BJ (cell line): Measurements from ENCODE around the gene RINT1. TPM values are rescaled to one million over a fixed set of nuclear protein-coding genes. Genes with fewer than 3 reads are reported as not detected.

Experiments
- CTCF ChIA-PET: fragments of 350-600 bp; formaldehyde crosslinking; extraction: SDS; loops from one replicate; lab custom pipeline; 2021; ENCODE audit warnings: antibody characterized with exemption, inconsistent platforms; lab: Yijun Ruan, JAX
- POLR2A ChIA-PET: fragments of 300-600 bp; sonication (Branson Sonifier 250); formaldehyde crosslinking; extraction: SDS; loops from one replicate; lab custom pipeline; 2021; ENCODE audit warnings: antibody characterized with exemption; lab: Charles Lee
- DNase-seq: peaks from one replicate; pipeline ENCODE4 v3.0.0-alpha.2; 2011; ENCODE audit warnings: low read depth
- H3K27me3 ChIP-seq: 2 replicates; pipeline ENCODE4 v1.6.0; 2011; ENCODE audit warnings: low read length; ENCODE audit not compliant: control insufficient read depth, insufficient read depth
- H3K36me3 ChIP-seq: 2 replicates; pipeline ENCODE4 v1.5.1; 2011; ENCODE audit warnings: low read length; ENCODE audit not compliant: control insufficient read depth, insufficient read depth
- H3K4me3 ChIP-seq: 2 replicates; pipeline ENCODE4 v1.5.1; 2011; ENCODE audit warnings: low read depth, mild to moderate bottlenecking, control low read depth, low read length
- polyA minus RNA-seq: library from RNA; depleted of rRNA, polyadenylated mRNA; stranded (reverse); fragments of >200 nt; gene quantifications from 2 replicates; pipeline ENCODE4 v1.2.3, GENCODE V29; 2011; rRNA and poly(A)+ RNA removed
- polyA plus RNA-seq: library from polyadenylated mRNA; depleted of rRNA; stranded (reverse); fragments of >200 nt; gene quantifications from 2 replicates; pipeline ENCODE4 v1.2.3, GENCODE V29; 2011; rRNA removed
- TF ChIP-seq, protein P1 (sequence below): IDR thresholded peaks from 2 replicates; pipeline ENCODE4 v1.5.1; 2011; ENCODE audit warnings: low read depth, mild to moderate bottlenecking, control low read depth, inconsistent platforms, low read length, moderate library complexity; ENCODE audit not compliant: insufficient read depth

The RINT1 gene
- 11.0 and 19.8 TPM in 2 replicates for polyA plus RNA-seq
- 9.8 and 12.0 TPM in 2 replicates for polyA minus RNA-seq

DNA sequence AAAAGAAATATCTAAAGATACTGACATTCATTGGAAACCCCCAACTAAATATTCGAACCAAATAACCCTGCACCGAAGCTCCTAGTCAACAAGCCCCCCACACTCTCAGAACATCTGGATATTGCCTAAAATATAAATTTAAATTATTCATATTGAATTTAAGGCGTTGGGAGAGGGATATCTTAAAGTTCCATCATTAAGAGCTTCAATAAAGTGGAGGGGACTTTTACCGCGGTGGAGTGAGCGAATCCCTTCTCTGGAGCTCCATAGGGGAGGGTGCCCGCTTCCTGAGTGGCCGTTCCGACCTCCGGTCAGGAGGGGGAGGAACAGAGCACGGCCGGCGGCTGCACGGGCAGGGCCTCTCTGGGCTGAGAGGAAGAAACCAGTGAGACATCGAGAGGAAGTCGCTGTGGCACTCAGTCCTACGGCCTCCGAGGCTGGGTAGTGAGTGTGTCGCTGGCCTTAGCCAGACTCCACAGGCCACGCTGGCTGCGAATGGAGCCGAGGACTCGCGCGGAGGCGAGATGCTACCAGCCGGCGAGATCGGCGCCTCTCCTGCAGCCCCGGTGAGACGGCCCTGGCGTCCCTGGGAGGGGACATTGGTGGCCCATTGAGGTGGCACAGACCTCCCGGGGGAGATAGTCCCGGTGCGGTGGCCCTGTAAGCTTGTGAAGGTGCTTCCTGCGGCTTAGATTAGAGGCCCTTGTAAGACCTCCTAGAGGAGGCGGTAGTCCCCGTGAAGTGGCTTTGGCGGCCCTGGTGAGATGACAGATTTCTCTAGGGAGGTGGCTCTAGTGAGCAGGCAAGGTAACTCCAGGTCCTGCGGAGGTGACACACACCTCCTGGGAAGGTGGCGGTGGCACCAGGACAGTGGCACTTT, at the start of gene RINT1:
Gene RINT1 (plus strand): TSS at position 410 of the 880 bp plus-strand sequence. CDS start 115 bp downstream, at position 525.
- peak; percentile 46 for DNase-seq
- TF ChIP-seq, protein P1, sequence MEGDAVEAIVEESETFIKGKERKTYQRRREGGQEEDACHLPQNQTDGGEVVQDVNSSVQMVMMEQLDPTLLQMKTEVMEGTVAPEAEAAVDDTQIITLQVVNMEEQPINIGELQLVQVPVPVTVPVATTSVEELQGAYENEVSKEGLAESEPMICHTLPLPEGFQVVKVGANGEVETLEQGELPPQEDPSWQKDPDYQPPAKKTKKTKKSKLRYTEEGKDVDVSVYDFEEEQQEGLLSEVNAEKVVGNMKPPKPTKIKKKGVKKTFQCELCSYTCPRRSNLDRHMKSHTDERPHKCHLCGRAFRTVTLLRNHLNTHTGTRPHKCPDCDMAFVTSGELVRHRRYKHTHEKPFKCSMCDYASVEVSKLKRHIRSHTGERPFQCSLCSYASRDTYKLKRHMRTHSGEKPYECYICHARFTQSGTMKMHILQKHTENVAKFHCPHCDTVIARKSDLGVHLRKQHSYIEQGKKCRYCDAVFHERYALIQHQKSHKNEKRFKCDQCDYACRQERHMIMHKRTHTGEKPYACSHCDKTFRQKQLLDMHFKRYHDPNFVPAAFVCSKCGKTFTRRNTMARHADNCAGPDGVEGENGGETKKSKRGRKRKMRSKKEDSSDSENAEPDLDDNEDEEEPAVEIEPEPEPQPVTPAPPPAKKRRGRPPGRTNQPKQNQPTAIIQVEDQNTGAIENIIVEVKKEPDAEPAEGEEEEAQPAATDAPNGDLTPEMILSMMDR, result peak; percentile 85
- Histone ChIP-seq H3K36me3 (no peaks in the 10 kb centered on the region; the same call in 1 of the 2 replicates), H3K4me3 (peak within 1 kb of the TSS; percentile 86), H3K27me3 (no peaks in the 10 kb centered on the region)
- CTCF ChIA-PET, result interaction anchor here (0.6 to 1.4 kb wide), 11 partner anchors 8 to 130 kb away, joined by 3 to 6 read pairs (median 3); no protein-coding TSS in a partner anchor
- POLR2A ChIA-PET, result interaction anchor here (0.5 to 0.7 kb wide), 4 partner anchors 13 to 491 kb away, joined by 3 to 8 read pairs (median 4); no protein-coding TSS in a partner anchor

DNA sequence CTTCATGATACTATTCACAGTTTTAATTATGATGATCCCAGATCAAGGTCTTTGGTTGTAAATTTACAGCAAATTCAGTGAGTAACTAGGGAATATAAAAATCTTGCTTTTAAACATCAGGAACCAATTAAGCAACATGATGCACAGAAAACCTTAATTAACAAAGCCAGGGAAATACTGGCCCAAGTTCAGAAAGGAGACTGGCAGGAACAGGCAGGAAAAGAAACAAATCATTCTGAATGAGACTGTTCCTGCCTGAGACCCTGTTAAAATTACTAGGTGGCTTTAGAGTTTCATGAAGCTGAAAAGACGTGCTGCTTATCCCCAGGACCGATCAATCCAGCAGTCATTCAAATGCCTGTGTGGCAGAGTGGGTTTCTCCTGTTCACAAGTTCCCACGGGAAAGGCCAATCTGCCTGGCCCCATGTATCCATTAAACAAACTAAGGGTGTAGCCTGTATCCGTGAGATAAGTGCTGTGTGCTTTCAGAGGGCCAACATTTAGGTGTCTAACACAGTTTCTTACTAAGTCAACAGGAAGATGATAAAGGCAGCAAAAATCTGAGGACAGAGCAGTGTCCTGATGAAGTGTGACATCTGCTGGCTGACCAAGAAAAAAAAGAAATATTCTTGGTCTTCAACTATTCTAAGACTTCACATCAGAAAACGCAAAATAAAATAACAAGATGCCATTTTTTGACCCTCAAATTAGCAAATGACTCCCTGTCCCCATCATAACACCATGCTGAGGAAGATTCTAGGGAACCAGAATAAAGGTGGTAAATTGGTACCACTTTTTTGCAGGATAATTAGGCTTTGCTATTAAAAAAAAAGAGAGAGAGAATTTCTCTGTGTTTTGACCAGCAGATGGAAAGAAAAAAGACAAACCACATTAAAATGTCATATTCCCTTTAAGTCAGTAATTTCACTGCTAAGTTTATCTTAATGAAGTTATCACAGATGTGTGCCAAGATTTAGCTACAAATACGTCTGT, 44.1 kb upstream of the RINT1 start:
- ChIA-PET POLR2A (no interaction called here), CTCF (interaction anchor here (0.6 to 4.2 kb wide), 9 partner anchors 23 to 535 kb away, joined by 3 to 26 read pairs (median 4); no protein-coding TSS in a partner anchor)
- no peaks in the 10 kb centered on the region; the same call in none of the 2 replicates for H3K36me3 ChIP-seq
- TF ChIP-seq, protein P1, result peak; percentile 51
- no peaks in the 10 kb centered on the region for H3K27me3 ChIP-seq
- no peak overlapping the region for H3K4me3 ChIP-seq
- peak; percentile 69 for DNase-seq

DNA sequence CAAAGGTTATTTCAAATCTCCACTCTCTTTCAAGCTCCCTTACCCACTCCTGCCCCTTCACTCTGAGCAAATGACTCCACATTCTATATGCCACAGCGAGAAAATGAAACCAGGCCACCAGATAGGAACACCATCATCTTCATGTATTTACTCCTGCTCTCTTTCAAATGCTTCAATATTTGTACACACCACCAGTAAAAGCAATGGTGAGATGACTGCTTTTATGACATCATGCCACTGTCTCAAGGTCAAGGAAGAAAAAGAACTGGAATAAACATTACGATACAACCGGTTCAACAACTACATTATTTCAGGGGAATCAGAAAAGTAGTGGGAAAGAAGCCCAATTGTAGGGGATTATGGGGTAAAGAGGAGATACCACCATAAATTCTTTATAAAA, 42.6 kb upstream of the RINT1 start:
- CTCF ChIA-PET, result interaction anchor here (0.6 to 4.2 kb wide), 5 partner anchors 24 to 408 kb away, joined by 4 to 26 read pairs (median 9); no protein-coding TSS in a partner anchor
- DNase-seq, result no peak
- Histone ChIP-seq H3K36me3 (no peaks in the 10 kb centered on the region; the same call in none of the 2 replicates), H3K4me3 (no peak overlapping the region), H3K27me3 (no peaks in the 10 kb centered on the region)
- TF ChIP-seq, protein P1, result no peak
- POLR2A ChIA-PET, result no interaction called here

DNA sequence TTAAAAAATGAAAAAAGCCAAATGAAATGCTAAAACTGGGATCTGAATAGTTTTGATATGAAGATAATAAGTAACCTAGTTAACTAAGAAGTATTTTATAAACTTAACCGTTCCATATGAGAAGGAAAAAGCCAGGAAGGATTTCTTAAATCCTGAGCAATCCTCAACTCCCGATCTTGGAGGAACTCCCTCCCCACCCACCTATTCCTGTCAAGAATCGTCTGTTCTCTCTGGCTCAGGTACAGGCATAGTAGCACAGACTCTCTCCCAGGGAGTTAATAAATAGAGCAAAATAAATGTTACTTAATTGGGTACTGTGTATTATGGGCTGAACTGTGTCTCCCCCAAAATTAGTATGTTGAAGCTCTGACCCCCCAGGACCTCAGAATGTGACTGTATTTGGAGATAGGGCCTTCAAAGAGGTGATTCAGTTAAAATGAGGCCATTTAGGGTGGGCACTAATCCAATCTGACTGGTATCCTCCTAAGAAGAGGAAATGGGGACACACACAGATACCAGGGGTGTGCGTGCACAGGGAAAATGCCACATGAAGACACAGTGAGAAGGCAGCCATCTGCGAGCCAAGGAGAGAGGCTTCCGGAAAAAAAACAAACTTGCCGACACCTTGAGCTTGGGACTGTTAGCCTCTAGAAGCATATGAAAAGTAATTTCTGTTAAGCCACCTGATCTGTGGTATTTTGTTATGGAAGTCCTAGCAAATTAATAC, 38.6 kb upstream of the RINT1 start:
- Histone ChIP-seq H3K36me3 (no peaks in the 10 kb centered on the region), H3K27me3 (no peaks in the 10 kb centered on the region), H3K4me3 (no peak overlapping the region)
- TF ChIP-seq, protein P1, result no peak
- CTCF ChIA-PET, result interaction anchor here (1.2 to 1.6 kb wide), 3 partner anchors 63 to 94 kb away, joined by 3 to 10 read pairs (median 3); no protein-coding TSS in a partner anchor
- no peak for DNase-seq
- POLR2A ChIA-PET, result no interaction called here
